ENCODE measurements around the gene KRTAP17-1. TPM values are rescaled to one million over a fixed set of nuclear protein-coding genes. Genes with fewer than 3 reads are reported as not detected.

Gene KRTAP17-1
- total and polyA plus RNA-seq, 2 of the 4 experiments (the other 2 are of a cell fraction) = not detected

GRCh38 chr17:41335747-41336146 lies 20.2 kb upstream of the KRTAP17-1 start:
- no CpG with 5 or more reads among the region's 1 CpG for WGBS, 2 experiments (ENCODE audit: extremely low coverage in 2 of 2, insufficient read length in 1 of 2)

More at GRCh38 chr17:41335747-41336146, 20.2 kb upstream of the KRTAP17-1 start:
- no peak overlapping the region for H2BK20ac ChIP-seq (ENCODE audit: low read depth, low read length)
- H2AFZ ChIP-seq (replicated peaks; ENCODE audit: low read length, poor library complexity) = no peak overlapping the region
- intact Hi-C loops (cut with micrococcal nuclease) = no loop called here
- H4K5ac ChIP-seq (ENCODE audit: low read depth, low read length) = no peak overlapping the region
- POLR2A ChIA-PET (ENCODE audit: unreplicated experiment) = no interaction called here
- no peak overlapping the region for H4K8ac ChIP-seq (ENCODE audit: low read depth in 2 of 2, low read length in 2 of 2)
- H3K27me3 ChIP-seq (ENCODE audit: control insufficient read depth, insufficient read depth, low read length) = peaks cover 3% of the 10 kb centered on the region
- no peak overlapping the region for H3K23ac ChIP-seq (ENCODE audit: low read depth, low read length)
- BruUV-seq (replicated peaks) = no TSS peak
- H3K36me3 ChIP-seq (ENCODE audit: control insufficient read depth, insufficient read depth, low read length) = no peaks in the 10 kb centered on the region
- H3K56ac ChIP-seq (ENCODE audit: extremely low read depth, insufficient read depth, low read length) = no peak overlapping the region
- no peak overlapping the region for H3K18ac ChIP-seq (ENCODE audit: low read depth, low read length)
- H3K9me3 ChIP-seq (ENCODE audit: control insufficient read depth, insufficient read depth, low read length) = no peaks in the 10 kb centered on the region
- dilution Hi-C loops (cut with HindIII; ENCODE audit: low sequenced_read_pairs, unreplicated experiment) = no loop called here
- H3K4me2 ChIP-seq (ENCODE audit: low read depth, low read length) = no peak overlapping the region
- H2AK9ac ChIP-seq (replicated peaks; ENCODE audit: low read depth, low read length, poor library complexity) = no peak overlapping the region
- no peak overlapping the region; the same call in 1 of the 2 replicates for H3K4ac ChIP-seq (ENCODE audit: low read depth, low read length)
- no peak overlapping the region for H3K14ac ChIP-seq (replicated peaks; ENCODE audit: low read depth, low read length)
- CTCF ChIA-PET = no interaction called here
- H2BK120ac ChIP-seq (ENCODE audit: low read depth, low read length) = no peak overlapping the region
- H3K27ac ChIP-seq (ENCODE audit: insufficient read depth, low read length) = no peak overlapping the region
- DNase-seq (no peak), ATAC-seq (ENCODE audit: low read depth) (no peak)
- peaks cover 6% of the 10 kb centered on the region for H3K4me1 ChIP-seq (ENCODE audit: control insufficient read depth, insufficient read depth, low read length)
- in situ Hi-C loops (cut with MboI; ENCODE audit: low sequenced_read_pairs) = no loop called here
- H2BK15ac ChIP-seq (ENCODE audit: low read depth, low read length) = no peak overlapping the region
- TF ChIP-seq CEBPB (IDR thresholded peaks at IDR 0.05; ENCODE audit: low read depth, low read length) (no peak), SMC3 (IDR thresholded peaks at IDR 0.05; ENCODE audit: low read depth, low read length) (no peak), MAFK (IDR thresholded peaks at IDR 0.05; ENCODE audit: low read depth, low read length) (no peak), RFX5 (IDR thresholded peaks at IDR 0.05; ENCODE audit: low read depth, low read length) (no peak), BHLHE40 (IDR thresholded peaks at IDR 0.05; ENCODE audit: low read depth, low read length) (no peak), ELK1 (IDR thresholded peaks at IDR 0.05; ENCODE audit: borderline replicate concordance, low read depth, low read length) (no peak), RCOR1 (IDR thresholded peaks at IDR 0.05; ENCODE audit: insufficient replicate concordance, low read length) (no peak), MAZ (IDR thresholded peaks at IDR 0.05; ENCODE audit: borderline replicate concordance, low read depth, low read length) (no peak), RAD21 (IDR thresholded peaks at IDR 0.05; ENCODE audit: low read length) (no peak), CHD1 (IDR thresholded peaks at IDR 0.05; ENCODE audit: low read depth, low read length) (no peak), USF2 (IDR thresholded peaks at IDR 0.05; ENCODE audit: low read depth, low read length) (no peak), NFE2L2 (IDR thresholded peaks at IDR 0.05; ENCODE audit: low read depth, low read length) (no peak), POLR2A (IDR thresholded peaks at IDR 0.05; ENCODE audit: low read depth, low read length) (no peak), MXI1 (IDR thresholded peaks at IDR 0.05; ENCODE audit: borderline replicate concordance, low read depth, low read length) (no peak), FOS (IDR thresholded peaks at IDR 0.05; ENCODE audit: low read depth, low read length) (no peak), CTCF (conservative IDR thresholded peaks at IDR 0.05; ENCODE audit: low read depth, low read length) (no peak)
- H3K9ac ChIP-seq (ENCODE audit: low read depth, low read length) = no peak overlapping the region
- no peaks in the 10 kb centered on the region for H3K9me1 ChIP-seq (ENCODE audit: insufficient read depth, low read length)
- H3K4me3 ChIP-seq (ENCODE audit: insufficient read depth, low read depth, low read length) = no peak overlapping the region
- no peak overlapping the region; the same call in 1 of the 2 replicates for H2AK5ac ChIP-seq (ENCODE audit: low read depth, low read length)
- no peak overlapping the region for H4K91ac ChIP-seq (ENCODE audit: insufficient read depth, low read depth, low read length)
- H2BK5ac ChIP-seq (ENCODE audit: low read depth, low read length, poor library complexity, severe bottlenecking) = no peak overlapping the region
- H4K20me1 ChIP-seq (ENCODE audit: insufficient read depth, low read length) = no peaks in the 10 kb centered on the region
- no peaks in the 10 kb centered on the region for H3K79me1 ChIP-seq (ENCODE audit: low read depth in 1 of 2, low read length in 2 of 2)
